ENCODE data around the gene GABPB1. TPM values are rescaled to one million over a fixed set of nuclear protein-coding genes. Genes with fewer than 3 reads are reported as not detected.

GABPB1 gene
- total RNA-seq, 1 experiment from 2014 or later: 45.0 TPM

DNA sequence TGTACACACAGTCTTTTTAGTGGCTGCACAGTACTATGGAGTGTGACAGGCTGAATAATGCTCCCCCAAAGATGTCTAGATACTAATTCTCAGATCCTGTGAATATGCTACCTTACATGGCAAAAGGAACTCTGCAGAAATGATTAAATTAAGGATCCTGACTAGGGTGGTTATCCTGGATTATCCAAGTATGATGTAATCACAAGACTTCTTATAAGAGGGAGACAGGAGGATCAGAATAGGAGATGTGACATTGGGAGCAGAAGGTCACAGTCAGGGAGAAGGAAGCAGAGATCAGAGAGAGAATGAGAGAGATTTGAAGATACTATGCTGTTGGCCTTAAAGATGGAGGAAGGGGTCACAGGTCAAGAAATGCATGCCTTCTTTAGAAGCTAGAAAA lies 34.5 kb downstream of the GABPB1 start:
- Histone ChIP-seq H3K18ac (ENCODE audit: insufficient read length, low read depth, low read length) (no peak overlapping the region), H3K23me2 (ENCODE audit: insufficient read length, low read depth, low read length, poor library complexity, severe bottlenecking) (no peaks in the 10 kb centered on the region), H4K20me1 (ENCODE audit: control insufficient read depth, insufficient read depth, insufficient read length) (no peaks in the 10 kb centered on the region), H3K4ac (ENCODE audit: low read depth, low read length) (no peak overlapping the region), H3K4me2 (ENCODE audit: insufficient read depth, insufficient read length, low read length) (no peak overlapping the region), H3K4me1 (ENCODE audit: insufficient read depth, low read length) (no peaks in the 10 kb centered on the region), H4K5ac (ENCODE audit: insufficient read length, low read depth, low read length) (no peak overlapping the region), H2AFZ (ENCODE audit: low read length) (no peak overlapping the region), H3K9me3 (ENCODE audit: control insufficient read depth, low read depth, low read length) (no peaks in the 10 kb centered on the region), H3K27me3 (ENCODE audit: insufficient read depth, low read length) (no peaks in the 10 kb centered on the region), H3K79me2 (ENCODE audit: insufficient read depth, low read length) (no peaks in the 10 kb centered on the region; the same call in 1 of the 2 replicates), H4K91ac (ENCODE audit: insufficient read length, low read depth, low read length) (no peak overlapping the region), H2BK120ac (ENCODE audit: low read depth, low read length, poor library complexity, severe bottlenecking) (no peak overlapping the region), H3K23ac (ENCODE audit: insufficient read length, low read depth, low read length) (no peak overlapping the region), H3T11ph (ENCODE audit: low read length) (no peak overlapping the region), H2BK12ac (ENCODE audit: insufficient read length, low read depth, low read length) (no peak overlapping the region), H3K14ac (ENCODE audit: insufficient read depth, low read length) (no peak overlapping the region), H3K27ac (ENCODE audit: insufficient read length, low read depth, low read length) (no peak overlapping the region), H2BK5ac (ENCODE audit: insufficient read length, low read length) (no peak overlapping the region), H2AK5ac (ENCODE audit: insufficient read length, low read length) (no peak overlapping the region), H2BK20ac (ENCODE audit: low read depth, low read length, poor library complexity, severe bottlenecking) (no peak overlapping the region), H3K9ac (ENCODE audit: extremely low read depth, insufficient read length, low read length) (no peak overlapping the region), H3K79me1 (ENCODE audit: insufficient read depth, low read depth, low read length, poor library complexity, severe bottlenecking) (no peaks in the 10 kb centered on the region), H2BK15ac (ENCODE audit: low read depth, low read length) (no peak overlapping the region), H4K8ac (replicated peaks; ENCODE audit: insufficient read length, low read depth, low read length) (no peak overlapping the region), H3K56ac (ENCODE audit: insufficient read length, low read depth, low read length) (no peak overlapping the region)
- H3K9me3 Mint-ChIP-seq: no peaks in the 10 kb centered on the region
- H3K36me3 Mint-ChIP-seq (ENCODE audit: insufficient read depth in 1 of 3, low read depth in 3 of 3): peaks cover 0 to 6% (median 4%) of the 10 kb centered on the region in 3 experiments; a peak in 1 of 7 replicates
- no peak for DNase-seq
- H3K27me3 Mint-ChIP-seq (ENCODE audit: low read depth): no peaks in the 10 kb centered on the region
- no peak overlapping the region for H3K4me3 Mint-ChIP-seq
- TF ChIP-seq CTCF (conservative IDR thresholded peaks at IDR 0.05): no peak
- H3K27ac Mint-ChIP-seq: no peak overlapping the region
- no peaks in the 10 kb centered on the region for H3K4me1 Mint-ChIP-seq
